Parathyroid adenoma (tissue), 2 donors: Measurements from ENCODE around the gene CEACAM21.

Experiments used
- H2AFZ ChIP-seq: fragments of 300-600 bp; sonication (generic); one replicate; pipeline ENCODE4 v1.7.0; 2017; ENCODE audit warnings: antibody characterized with exemption, mild to moderate bottlenecking
- H3K27ac ChIP-seq: fragments of 300-600 bp; sonication (generic); one replicate; pipeline ENCODE4 v1.7.0; 2017
- H3K27me3 ChIP-seq: fragments of 300-600 bp; sonication (generic); one replicate; pipeline ENCODE4 v1.7.0; 2017; ENCODE audit warnings: low read length; ENCODE audit not compliant: control insufficient read depth, insufficient read depth
- H3K36me3 ChIP-seq: fragments of 300-600 bp; sonication (generic); one replicate; pipeline ENCODE4 v1.7.0; 2017; ENCODE audit warnings: low read length; ENCODE audit not compliant: control insufficient read depth, insufficient read depth
- H3K4me1 ChIP-seq: fragments of 300-600 bp; sonication (generic); one replicate; pipeline ENCODE4 v1.7.0; 2017; ENCODE audit warnings: control low read depth
- H3K4me2 ChIP-seq: fragments of 300-600 bp; sonication (generic); one replicate; pipeline ENCODE4 v1.7.0; 2017; ENCODE audit warnings: low read length
- H3K4me3 ChIP-seq: fragments of 300-600 bp; sonication (generic); one replicate; pipeline ENCODE4 v1.7.0; 2017; ENCODE audit warnings: low read depth, low read length
- H3K79me2 ChIP-seq: fragments of 300-600 bp; sonication (generic); one replicate; pipeline ENCODE4 v1.7.0; 2017; ENCODE audit warnings: control low read depth
- H3K9ac ChIP-seq: fragments of 300-600 bp; sonication (generic); one replicate; pipeline ENCODE4 v1.7.0; 2017; ENCODE audit warnings: mild to moderate bottlenecking
- H3K9me3 ChIP-seq: fragments of 300-600 bp; sonication (generic); one replicate; pipeline ENCODE4 v1.7.0; 2017; ENCODE audit warnings: low read length; ENCODE audit not compliant: control insufficient read depth
- CTCF ChIP-seq: fragments of 300-600 bp; sonication (generic); IDR thresholded peaks from one replicate; pipeline ENCODE4 v1.7.0; 2017; ENCODE audit warnings: antibody characterized with exemption, mild to moderate bottlenecking
- donor health status: primary hyperparathyroidism.

Gene CEACAM21

DNA sequence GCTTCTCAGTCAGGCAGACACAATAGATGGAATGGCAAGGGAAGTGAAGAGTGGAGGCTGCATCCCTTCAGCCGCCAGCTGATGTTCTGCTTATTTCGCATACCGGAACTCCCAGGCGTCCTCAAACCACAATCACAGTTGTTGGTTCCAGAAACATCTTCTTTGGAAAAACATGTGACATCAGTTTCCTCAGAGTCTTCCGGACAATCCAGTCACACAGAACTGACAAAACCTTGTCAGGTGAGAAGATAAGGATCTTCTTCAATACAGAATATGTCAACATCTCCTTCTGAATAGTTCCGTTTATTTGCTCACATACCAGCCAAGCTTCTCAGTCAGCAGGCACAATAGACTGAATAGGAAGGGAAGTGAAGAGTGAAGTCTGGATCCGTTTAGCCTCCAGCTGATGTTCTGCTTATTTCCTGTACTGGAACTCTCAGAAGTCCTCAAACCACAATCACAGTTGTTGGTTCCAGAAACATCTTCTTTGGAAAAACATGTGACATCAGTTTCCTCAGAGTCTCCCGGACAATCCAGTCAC, 45.1 kb upstream of the CEACAM21 start:
- H3K4me2 ChIP-seq = no peak overlapping the region

DNA sequence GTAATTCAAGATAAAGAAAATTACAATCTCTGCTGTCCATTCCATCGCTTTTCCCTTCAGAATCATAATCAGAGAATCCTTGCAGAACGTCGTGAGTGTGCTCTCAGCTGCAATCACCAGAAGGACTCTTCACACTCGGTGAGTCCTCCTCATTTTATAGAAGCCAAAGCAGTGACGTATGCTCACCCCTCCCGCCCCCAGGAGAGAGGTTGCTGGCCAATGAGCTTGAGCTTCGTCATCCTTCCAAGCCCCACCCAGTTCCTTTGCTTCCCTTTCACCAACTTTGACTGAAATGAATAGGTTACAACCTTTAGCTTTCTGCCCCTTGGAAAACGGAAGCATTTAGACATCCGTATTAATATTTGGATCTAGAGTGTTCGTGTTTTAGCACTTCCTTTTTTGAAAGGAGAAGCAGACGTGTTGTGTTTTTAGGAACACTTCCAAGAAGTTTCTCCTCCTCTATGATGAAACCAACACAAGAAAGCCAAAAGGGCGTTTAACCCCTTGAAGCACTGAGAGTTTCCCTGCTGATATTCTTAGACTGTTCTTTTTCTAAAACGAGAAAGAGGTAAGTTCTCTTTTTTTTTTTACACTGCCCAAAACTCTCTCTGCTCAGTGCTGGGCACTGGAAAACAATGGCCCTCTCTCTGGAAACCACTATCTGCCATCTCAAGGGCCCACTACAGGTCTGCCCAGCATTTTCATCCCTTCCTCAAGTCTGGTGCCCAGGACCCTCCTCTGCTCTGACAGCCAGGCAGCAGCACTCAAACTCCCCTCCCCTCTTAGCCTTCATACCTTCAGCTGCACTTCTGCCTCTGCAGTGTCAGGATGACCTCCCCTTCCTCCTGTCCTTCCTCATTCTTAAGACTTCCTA, 44.3 kb upstream of the CEACAM21 start:
- H3K79me2 ChIP-seq = no peaks in the 10 kb centered on the region
- H3K9ac ChIP-seq = no peak overlapping the region
- no peaks in the 10 kb centered on the region for H3K27me3 ChIP-seq
- H3K4me2 ChIP-seq = no peak overlapping the region
- H3K36me3 ChIP-seq = no peaks in the 10 kb centered on the region
- H3K4me3 ChIP-seq = no peak overlapping the region
- peak overlapping the region; percentile 76 for H3K27ac ChIP-seq
- no peaks in the 10 kb centered on the region for H3K9me3 ChIP-seq
- H2AFZ ChIP-seq = no peak overlapping the region
- no peaks in the 10 kb centered on the region for H3K4me1 ChIP-seq
- no peak for TF ChIP-seq CTCF

More for the DNA sequence above, 45.1 kb upstream of the CEACAM21 start:
- no peaks in the 10 kb centered on the region for H3K27me3 ChIP-seq
- H3K9me3 ChIP-seq = no peaks in the 10 kb centered on the region
- H2AFZ ChIP-seq = no peak overlapping the region
- H3K79me2 ChIP-seq = no peaks in the 10 kb centered on the region
- no peaks in the 10 kb centered on the region for H3K4me1 ChIP-seq
- no peak overlapping the region for H3K4me3 ChIP-seq
- H3K27ac ChIP-seq = peak overlapping the region; percentile 76
- H3K36me3 ChIP-seq = no peaks in the 10 kb centered on the region
- TF ChIP-seq CTCF = no peak
- no peak overlapping the region for H3K9ac ChIP-seq

GRCh38 chr19:41532526-41532925, 43.4 kb upstream of the CEACAM21 start:
- Histone ChIP-seq H3K4me2 (no peak overlapping the region), H3K4me3 (no peak overlapping the region), H3K9me3 (no peaks in the 10 kb centered on the region), H3K27ac (no peak overlapping the region), H3K4me1 (no peaks in the 10 kb centered on the region), H2AFZ (no peak overlapping the region), H3K79me2 (no peaks in the 10 kb centered on the region), H3K9ac (no peak overlapping the region), H3K27me3 (no peaks in the 10 kb centered on the region), H3K36me3 (no peaks in the 10 kb centered on the region)
- TF ChIP-seq CTCF = no peak

DNA sequence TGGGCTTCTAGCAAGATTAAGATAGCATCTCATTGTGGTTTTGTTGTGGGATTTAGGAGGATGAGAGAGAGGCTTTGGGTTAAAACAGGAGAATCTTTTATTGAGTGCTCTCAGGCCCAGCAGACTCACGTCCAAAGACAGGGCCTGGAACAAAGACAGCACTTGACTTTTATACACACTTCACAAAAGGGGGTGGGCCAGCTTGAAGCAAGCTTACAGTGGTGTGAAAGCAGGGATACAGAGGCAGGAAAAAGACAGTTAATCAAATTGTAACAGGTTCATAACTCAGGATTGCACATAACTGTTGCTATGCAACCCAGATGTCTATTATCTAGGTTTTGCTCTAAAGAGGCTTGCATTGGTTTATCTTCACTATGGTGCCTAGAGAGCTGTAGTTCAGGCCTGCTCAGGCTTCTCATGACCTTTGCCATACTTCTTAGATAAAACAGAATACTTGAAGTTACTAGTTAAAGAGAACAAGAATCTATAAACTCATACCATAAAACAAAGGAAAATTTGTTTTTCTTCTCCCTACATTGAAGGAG, 42.2 kb upstream of the CEACAM21 start:
- Histone ChIP-seq H3K9ac (no peak overlapping the region), H3K9me3 (no peaks in the 10 kb centered on the region)

More for the DNA sequence above, 42.2 kb upstream of the CEACAM21 start:
- Histone ChIP-seq H2AFZ (no peak overlapping the region), H3K4me2 (no peak overlapping the region), H3K79me2 (no peaks in the 10 kb centered on the region), H3K4me3 (no peak overlapping the region), H3K27me3 (no peaks in the 10 kb centered on the region), H3K27ac (no peak overlapping the region), H3K36me3 (no peaks in the 10 kb centered on the region), H3K4me1 (no peaks in the 10 kb centered on the region)
- no peak for TF ChIP-seq CTCF
